Panc1 (cell line): Measurements from ENCODE around the gene DDC. TPM values are rescaled to one million over a fixed set of nuclear protein-coding genes. Genes with fewer than 3 reads are reported as not detected.

Experiments used
- ATAC-seq: fragments of 200-7000 bp; cut with Tn5 transposase; 2 replicates; pipeline ENCODE4 v1.9.1; 2020; ENCODE audit warnings: mild to moderate bottlenecking, moderate library complexity
- BruUV-seq: library from RNA; stranded (reverse); fragments of 400-500 nt; replicated peaks from 2 replicates; lab custom pipeline; 2021; lab: Mats Ljungman, UMichigan
- CTCF ChIA-PET: fragments of 300-600 bp; sonication (Branson Sonifier 250); formaldehyde crosslinking; loops from one replicate; lab custom pipeline; 2022; ENCODE audit warnings: antibody characterized with exemption; lab: Charles Lee
- POLR2A ChIA-PET: fragments of 300-600 bp; sonication (Branson Sonifier 250); formaldehyde crosslinking; loops from one replicate; lab custom pipeline; 2022; ENCODE audit warnings: antibody characterized with exemption; lab: Charles Lee
- DNase-seq: peaks from one replicate; pipeline ENCODE4 v3.0.0-alpha.2; 2010; ENCODE audit warnings: low read depth, low spot score
- H3K27ac ChIP-seq: 2 replicates; pipeline ENCODE4 v1.5.1; 2011; ENCODE audit warnings: mild to moderate bottlenecking, low read length, inconsistent platforms
- H3K27me3 ChIP-seq: fragments of 200-500 bp; sonication (Bioruptor generic); 2 replicates; pipeline ENCODE4 v1.6.0; 2014; ENCODE audit warnings: low read length, inconsistent platforms; ENCODE audit not compliant: control insufficient read depth, insufficient read depth
- H3K36me3 ChIP-seq: fragments of 200-500 bp; sonication (Bioruptor generic); 2 replicates; pipeline ENCODE4 v1.5.1; 2014; ENCODE audit warnings: inconsistent platforms, mild to moderate bottlenecking, low read length, moderate library complexity; ENCODE audit not compliant: control insufficient read depth, insufficient read depth
- H3K4me1 ChIP-seq: 2 replicates; pipeline ENCODE4 v1.5.1; 2011; ENCODE audit warnings: inconsistent platforms, mild to moderate bottlenecking, low read length, moderate library complexity; ENCODE audit not compliant: control insufficient read depth, insufficient read depth
- H3K4me3 ChIP-seq, 2 experiments: 2 replicates each; pipeline ENCODE4 v1.5.1; 2011 to 2012; ENCODE audit warnings: low read depth in 2 of 2, low read length in 2 of 2, mild to moderate bottlenecking in 2 of 2, inconsistent platforms in 1 of 2, moderate library complexity in 1 of 2
- H3K9me3 ChIP-seq: fragments of 200-500 bp; sonication (Bioruptor generic); 2 replicates; pipeline ENCODE4 v1.5.1; 2014; ENCODE audit warnings: low read depth, mild to moderate bottlenecking, inconsistent platforms, low read length, moderate library complexity; ENCODE audit not compliant: control insufficient read depth, insufficient read depth
- CTCF ChIP-seq: fragments of 450-650 bp; IDR thresholded peaks from 2 replicates; pipeline ENCODE4 v1.5.1; 2017; ENCODE audit warnings: mild to moderate bottlenecking
- POLR2AphosphoS5 ChIP-seq: IDR thresholded peaks from 2 replicates; pipeline ENCODE4 v1.6.1; 2012; ENCODE audit warnings: mild to moderate bottlenecking, low read depth, low read length, moderate library complexity
- REST ChIP-seq, 2 experiments: IDR thresholded peaks; 2 replicates each; pipeline ENCODE4 v1.6.1; 2011 to 2012; ENCODE audit warnings: low read depth in 2 of 2, control low read depth in 1 of 2, low read length in 1 of 2, mild to moderate bottlenecking in 1 of 2, moderate library complexity in 1 of 2; ENCODE audit not compliant: insufficient read depth in 1 of 2
- SIN3A ChIP-seq: IDR thresholded peaks from 2 replicates; pipeline ENCODE4 v1.6.1; 2012; ENCODE audit warnings: low read depth, mild to moderate bottlenecking, low read length, moderate library complexity, borderline replicate concordance; ENCODE audit not compliant: insufficient read depth
- TCF7L2 ChIP-seq: IDR thresholded peaks from 2 replicates; pipeline ENCODE4 v1.6.1; 2011; ENCODE audit warnings: mild to moderate bottlenecking, low read depth, low read length, inconsistent platforms
- in situ Hi-C: cut with HindIII; loops from 2 replicates; pipeline ENCODE4 v1.10.0; 2016; ENCODE audit warnings: low sequenced_read_pairs, low pct_unique_long_range_greater_than_20kb
- intact Hi-C: fragments of 100-400 bp; cut with micrococcal nuclease; formaldehyde crosslinking; loops from one replicate; pipeline ENCODE4 v1.10.0; 2022; ENCODE audit not compliant: unreplicated experiment
- total RNA-seq: library from RNA; stranded (reverse); gene quantifications from one replicate; pipeline ENCODE4 v1.2.1, GENCODE V29; 2021; ENCODE audit not compliant: unreplicated experiment

DDC gene
- total RNA-seq, 1 experiment from 2014 or later = not detected

- TF ChIP-seq CTCF (peak; percentile 97), POLR2AphosphoS5 (no peak)
- H3K4me1 ChIP-seq = no peaks in the 10 kb centered on the region
- no peak overlapping the region for H3K27ac ChIP-seq
- no TSS peak for BruUV-seq
- H3K36me3 ChIP-seq = no peaks in the 10 kb centered on the region
- H3K9me3 ChIP-seq = no peaks in the 10 kb centered on the region
- no peaks in the 10 kb centered on the region for H3K27me3 ChIP-seq
- peak overlapping the region in 1 of 2 experiments; percentile 43; a peak in 2 of 4 replicates for H3K4me3 ChIP-seq
- peak; percentile 94 for ATAC-seq
- intact Hi-C loops = loop anchor here (1.0 to 2.0 kb wide), 2 partner anchors 211 to 693 kb away; no protein-coding TSS in a partner anchor
- POLR2A ChIA-PET = no interaction called here
- CTCF ChIA-PET = interaction anchor here (0.6 to 1.5 kb wide), 7 partner anchors 132 to 694 kb away, joined by 3 to 8 read pairs (median 5); no protein-coding TSS in a partner anchor
- DNase-seq = peak; percentile 58
- in situ Hi-C loops = no loop called here
Observed at GRCh38 chr7:50467817-50468610, 97.2 kb downstream of the DDC start.

- POLR2A ChIA-PET = no interaction called here
- Histone ChIP-seq H3K4me1 (no peaks in the 10 kb centered on the region), H3K9me3 (no peaks in the 10 kb centered on the region), H3K36me3 (no peaks in the 10 kb centered on the region), H3K27ac (no peak overlapping the region), H3K4me3 (no peak overlapping the region), H3K27me3 (0 out of 2 replicates have a peak, but pooled peaks cover 2% of the 10 kb centered on the region)
- intact Hi-C loops (no loop called here), in situ Hi-C loops (no loop called here)
- CTCF ChIA-PET = interaction anchor here (0.6 to 1.5 kb wide), 5 partner anchors 94 to 695 kb away, joined by 3 to 6 read pairs (median 5); no protein-coding TSS in a partner anchor
- DNase-seq (no peak), ATAC-seq (no peak)
- TF ChIP-seq CTCF (no peak), POLR2AphosphoS5 (no peak), REST (IDR thresholded peaks at IDR 0.05; ENCODE audit: insufficient read depth in 1 of 2, low read depth in 2 of 2, low read length in 1 of 2) (no peak), TCF7L2 (no peak), SIN3A (no peak)
- no TSS peak for BruUV-seq
Observed at GRCh38 chr7:50466815-50467585, 98.2 kb downstream of the DDC start.
